22Rv1 (cell line): ENCODE data around the gene RFPL4AL1.
"Not testable (repeated sequence)": the region's sequence is repeated elsewhere in the genome, so short reads cannot be mapped to it uniquely, and the experiment has no call there.

Experiments used
- H3K27ac ChIP-seq: fragments of 450-650 bp; 2 replicates; pipeline ENCODE4 v1.5.1; 2017
- ZFX ChIP-seq: fragments of 450-650 bp; IDR thresholded peaks from 2 replicates; pipeline ENCODE4 v1.6.1; 2017; ENCODE audit warnings: antibody characterized with exemption, borderline replicate concordance
- TF ChIP-seq, protein P1 (sequence below): fragments of 450-650 bp; IDR thresholded peaks from 2 replicates; pipeline ENCODE4 v1.5.1; 2017; ENCODE audit warnings: mild to moderate bottlenecking

The RFPL4AL1 gene

DNA sequence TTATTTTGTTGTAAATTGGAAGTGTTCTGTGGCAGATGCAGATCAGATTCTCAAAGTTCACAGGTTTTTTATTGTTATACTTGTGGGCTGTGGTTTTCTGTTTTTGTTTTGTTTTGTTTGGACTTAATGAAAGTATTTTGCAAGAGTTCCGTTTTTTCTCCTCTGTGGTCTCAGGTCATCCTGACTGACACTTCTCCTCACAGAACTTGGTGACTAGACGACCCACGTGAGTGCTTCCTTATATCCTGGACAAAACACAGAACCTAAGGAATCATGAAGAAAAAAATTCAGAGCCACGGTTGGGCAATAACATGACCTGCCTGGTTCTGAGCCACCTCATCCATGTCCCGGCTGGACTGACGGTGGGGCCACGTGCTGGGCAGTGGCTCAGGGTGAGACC, 2.5 kb upstream of the RFPL4AL1 start:
- no peak overlapping the region for H3K27ac ChIP-seq
- TF ChIP-seq ZFX = no peak
- TF ChIP-seq, protein P1, sequence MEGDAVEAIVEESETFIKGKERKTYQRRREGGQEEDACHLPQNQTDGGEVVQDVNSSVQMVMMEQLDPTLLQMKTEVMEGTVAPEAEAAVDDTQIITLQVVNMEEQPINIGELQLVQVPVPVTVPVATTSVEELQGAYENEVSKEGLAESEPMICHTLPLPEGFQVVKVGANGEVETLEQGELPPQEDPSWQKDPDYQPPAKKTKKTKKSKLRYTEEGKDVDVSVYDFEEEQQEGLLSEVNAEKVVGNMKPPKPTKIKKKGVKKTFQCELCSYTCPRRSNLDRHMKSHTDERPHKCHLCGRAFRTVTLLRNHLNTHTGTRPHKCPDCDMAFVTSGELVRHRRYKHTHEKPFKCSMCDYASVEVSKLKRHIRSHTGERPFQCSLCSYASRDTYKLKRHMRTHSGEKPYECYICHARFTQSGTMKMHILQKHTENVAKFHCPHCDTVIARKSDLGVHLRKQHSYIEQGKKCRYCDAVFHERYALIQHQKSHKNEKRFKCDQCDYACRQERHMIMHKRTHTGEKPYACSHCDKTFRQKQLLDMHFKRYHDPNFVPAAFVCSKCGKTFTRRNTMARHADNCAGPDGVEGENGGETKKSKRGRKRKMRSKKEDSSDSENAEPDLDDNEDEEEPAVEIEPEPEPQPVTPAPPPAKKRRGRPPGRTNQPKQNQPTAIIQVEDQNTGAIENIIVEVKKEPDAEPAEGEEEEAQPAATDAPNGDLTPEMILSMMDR = no peak

DNA sequence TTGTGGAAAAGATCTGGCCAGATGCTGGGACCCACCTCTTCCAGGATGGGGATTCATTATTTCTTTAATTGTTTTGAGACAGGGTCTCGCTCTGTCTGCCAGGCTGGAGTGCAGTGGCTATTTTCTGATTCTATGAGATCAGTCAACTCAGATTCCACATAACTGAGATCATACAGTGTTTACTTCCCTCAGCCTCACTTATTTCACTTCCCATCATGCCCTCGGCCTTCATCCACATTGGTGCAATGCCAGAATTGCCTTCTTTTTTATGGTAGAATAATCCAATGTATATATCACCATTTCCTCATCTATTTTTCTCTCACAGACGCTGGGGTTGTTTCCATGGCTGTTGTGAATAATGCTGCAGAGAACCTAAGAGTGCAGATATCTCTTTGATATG, 714 bp downstream of the RFPL4AL1 start:
- H3K27ac ChIP-seq = not testable (repeated sequence)

DNA sequence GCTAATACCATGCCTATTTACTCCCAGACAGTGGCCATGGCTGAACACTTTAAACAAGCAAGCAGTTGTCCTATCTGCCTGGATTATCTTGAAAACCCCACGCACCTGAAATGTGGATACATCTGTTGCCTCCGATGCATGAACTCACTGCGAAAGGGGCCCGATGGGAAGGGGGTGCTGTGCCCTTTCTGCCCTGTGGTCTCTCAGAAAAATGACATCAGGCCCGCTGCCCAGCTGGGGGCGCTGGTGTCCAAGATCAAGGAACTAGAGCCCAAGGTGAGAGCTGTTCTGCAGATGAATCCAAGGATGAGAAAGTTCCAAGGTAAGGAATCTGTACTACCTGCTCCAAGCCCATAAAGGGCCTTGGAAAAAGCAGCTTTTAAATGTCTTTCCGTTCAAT, 8.6 kb downstream of the RFPL4AL1 start:
- no peak for TF ChIP-seq ZFX
- TF ChIP-seq, protein P1 = peak; percentile 46
- H3K27ac ChIP-seq = no peak overlapping the region

DNA sequence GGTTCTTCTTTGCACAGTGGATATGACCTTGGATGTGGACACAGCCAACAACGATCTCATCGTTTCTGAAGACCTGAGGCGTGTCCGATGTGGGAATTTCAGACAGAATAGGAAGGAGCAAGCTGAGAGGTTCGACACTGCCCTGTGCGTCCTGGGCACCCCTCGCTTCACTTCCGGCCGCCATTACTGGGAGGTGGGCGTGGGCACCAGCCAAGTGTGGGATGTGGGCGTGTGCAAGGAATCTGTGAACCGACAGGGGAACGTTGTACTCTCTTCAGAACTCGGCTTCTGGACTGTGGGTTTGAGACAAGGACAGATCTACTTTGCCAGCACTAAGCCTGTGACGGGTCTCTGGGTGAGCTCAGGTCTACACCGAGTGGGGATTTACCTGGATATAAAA, 9.4 kb downstream of the RFPL4AL1 start:
- TF ChIP-seq, protein P1 = no peak
- TF ChIP-seq ZFX = no peak
- no peak overlapping the region for H3K27ac ChIP-seq

DNA sequence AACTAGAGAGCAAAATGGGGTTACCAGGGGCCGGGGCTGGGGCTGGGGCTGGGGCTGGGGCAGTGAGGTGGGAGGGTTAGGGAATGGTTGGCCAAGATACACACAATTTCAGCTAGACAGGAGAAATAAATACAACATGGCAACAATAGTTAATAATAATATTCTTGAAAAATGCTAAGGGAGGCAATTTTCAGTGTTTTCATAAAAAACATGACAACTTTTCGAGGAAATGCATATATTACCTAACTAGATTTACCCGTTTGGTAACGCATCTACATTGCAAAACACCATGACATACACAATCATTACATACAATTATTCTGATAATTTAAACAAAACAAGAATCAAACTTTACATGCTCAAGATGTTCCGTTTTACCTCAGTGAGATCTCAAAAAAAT, 12.2 kb downstream of the RFPL4AL1 start:
- TF ChIP-seq ZFX = no peak
- TF ChIP-seq, protein P1 = no peak
- H3K27ac ChIP-seq = no peak overlapping the region

DNA sequence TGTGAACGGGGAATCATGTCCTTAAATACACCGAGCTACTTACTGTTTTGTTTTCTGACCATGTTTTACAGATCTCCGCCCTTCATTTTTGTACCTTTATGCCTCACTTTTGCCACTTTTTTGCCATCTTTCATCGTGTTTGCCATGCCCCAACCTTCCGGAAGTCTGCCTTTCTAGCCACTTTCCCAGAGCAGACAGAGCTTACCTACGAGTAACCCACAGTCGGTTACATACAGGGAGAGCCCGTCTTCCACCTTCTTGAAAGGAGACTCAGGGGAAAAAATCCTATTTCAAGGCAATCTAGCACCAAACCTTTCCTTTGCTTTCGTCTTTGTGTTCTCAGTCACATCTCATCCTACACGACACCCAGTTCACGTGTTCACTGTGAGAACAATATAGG, 26.1 kb downstream of the RFPL4AL1 start:
- no peak for TF ChIP-seq ZFX
- TF ChIP-seq, protein P1 = no peak
- H3K27ac ChIP-seq = no peak overlapping the region

DNA sequence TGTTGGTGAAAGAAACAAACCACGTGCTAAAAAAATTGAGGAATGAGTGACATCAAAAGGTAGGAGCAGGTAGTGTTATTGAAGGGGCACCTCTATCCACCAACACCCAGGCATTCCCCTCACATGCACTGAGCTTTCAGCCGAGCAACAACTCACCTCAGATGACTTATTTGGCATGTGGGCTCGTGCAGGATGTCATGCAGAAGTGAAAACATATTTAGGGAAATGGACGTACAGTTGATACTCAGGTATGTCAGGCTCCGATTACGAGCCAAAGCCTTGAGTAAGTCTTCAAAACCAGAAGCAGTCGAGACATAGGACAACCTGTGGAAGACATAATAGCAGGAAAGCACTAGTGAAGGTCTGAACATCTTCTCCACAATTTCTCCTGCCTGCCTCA, 32.5 kb downstream of the RFPL4AL1 start:
- TF ChIP-seq, protein P1 = no peak
- TF ChIP-seq ZFX = no peak
- H3K27ac ChIP-seq = no peak overlapping the region

DNA sequence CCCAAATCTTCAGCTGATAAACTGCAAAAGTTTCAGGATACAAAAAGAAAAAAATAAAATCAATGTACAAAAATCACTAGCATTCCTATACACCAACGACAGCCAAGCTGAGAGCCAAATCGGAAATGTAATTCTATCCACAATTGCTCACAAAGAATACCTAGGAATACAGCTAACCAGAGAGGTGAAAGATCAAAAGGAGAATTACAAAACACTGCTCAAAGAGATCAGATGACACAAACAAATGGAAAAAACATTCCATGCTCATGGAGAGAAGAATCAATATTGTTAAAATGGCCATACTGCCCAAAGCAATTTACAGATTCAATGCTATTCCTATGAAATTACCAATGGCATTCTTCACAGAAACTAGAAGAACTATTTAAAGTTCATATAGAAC, 33.4 kb downstream of the RFPL4AL1 start:
- no peak for TF ChIP-seq ZFX
- TF ChIP-seq, protein P1 = no peak
- no peak overlapping the region for H3K27ac ChIP-seq
